ENCODE data around the gene SLC17A7. TPM values are rescaled to one million over a fixed set of nuclear protein-coding genes. Genes with fewer than 3 reads are reported as not detected.
"Not testable (repeated sequence)": the region's sequence is repeated elsewhere in the genome, so short reads cannot be mapped to it uniquely, and the experiment has no call there.

The SLC17A7 gene
- total RNA-seq, 2 donors from 2014 or later: 0.20 to 0.33 TPM

DNA sequence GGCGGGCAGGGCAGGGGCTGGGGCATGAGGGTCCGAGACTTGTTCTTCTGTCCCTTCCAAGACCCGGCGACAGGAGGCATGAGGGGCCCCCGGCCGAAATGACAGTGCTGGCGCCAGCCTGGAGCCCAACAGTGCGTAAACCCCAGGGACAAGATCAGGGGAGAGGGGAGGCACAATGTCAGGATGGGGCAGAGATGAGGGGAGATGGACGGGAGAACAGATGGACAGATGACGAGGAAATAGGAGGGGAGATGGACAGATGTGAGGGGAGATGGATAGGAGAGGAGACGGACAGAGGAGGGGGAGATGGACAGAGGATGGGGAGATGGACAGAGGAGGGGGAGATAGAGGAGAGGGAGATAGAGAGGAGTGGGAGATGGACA, 33.2 kb upstream of the SLC17A7 start:
- no peak for DNase-seq (ENCODE audit: low spot score in 2 of 2)
- ATAC-seq: no peak
- peak overlapping the region; percentile 77 to 91 for H3K27ac Mint-ChIP-seq
- no peaks in the 10 kb centered on the region for H3K9me3 Mint-ChIP-seq
- peaks cover 5 to 16% of the 10 kb centered on the region in 2 donors for H3K36me3 Mint-ChIP-seq

- H3K9me3 Mint-ChIP-seq: no peaks in the 10 kb centered on the region
Observed at GRCh38 chr19:49473868-49474541, 32.7 kb upstream of the SLC17A7 start, which contains the start of gene FLT3LG. TSS of gene FLT3LG (plus strand) at chr19:49474215. CDS start at chr19:49474640, 425 bp downstream.

GRCh38 chr19:49473501-49473867, 32.2 kb upstream of the SLC17A7 start:
- Mint-ChIP-seq H3K27ac (peak overlapping the region; percentile 88 to 91), H3K36me3 (peaks cover 5 to 16% of the 10 kb centered on the region in 2 donors)
- H3K9me3 Mint-ChIP-seq; ATAC-seq; DNase-seq (ENCODE audit: low spot score in 2 of 2): not testable (repeated sequence)

More at GRCh38 chr19:49473868-49474541, 32.7 kb upstream of the SLC17A7 start, which contains the start of gene FLT3LG:
- peaks cover 5 to 14% of the 10 kb centered on the region in 2 donors for H3K36me3 Mint-ChIP-seq
- ATAC-seq (peak; percentile 46 to 77), DNase-seq (ENCODE audit: low spot score in 2 of 2) (peak; percentile 88 to 95)
- H3K27ac Mint-ChIP-seq: peak within 1 kb of the TSS; percentile 88 to 91

GRCh38 chr19:49472936-49473335, 31.6 kb upstream of the SLC17A7 start:
- Mint-ChIP-seq H3K27ac (peak overlapping the region; percentile 91 to 92), H3K36me3 (peaks cover 5 to 16% of the 10 kb centered on the region in 2 donors), H3K9me3 (no peaks in the 10 kb centered on the region)
- DNase-seq (ENCODE audit: low spot score in 2 of 2): no peak
- ATAC-seq: no peak

DNA sequence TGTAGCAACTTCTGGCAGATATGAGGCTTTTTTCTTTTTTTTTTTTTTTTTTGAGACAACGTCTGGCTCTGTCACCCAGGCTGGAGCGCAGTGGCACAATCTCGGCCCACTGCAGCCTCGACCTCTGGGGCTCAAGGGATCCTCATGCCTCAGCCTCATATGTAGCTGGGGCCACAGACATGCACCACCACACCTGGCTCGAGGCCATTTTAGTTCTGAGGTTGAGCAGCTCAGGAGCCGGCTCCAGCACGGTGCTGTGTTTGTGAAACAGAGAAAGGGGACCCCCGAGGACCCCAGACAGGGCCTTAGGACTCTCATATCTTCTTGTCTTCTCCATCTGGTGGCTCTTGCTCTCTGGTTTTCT, 29.3 kb upstream of the SLC17A7 start:
- ATAC-seq (no peak), DNase-seq (ENCODE audit: low spot score in 2 of 2) (no peak)
- peaks cover under 1 to 6% of the 10 kb centered on the region in 2 donors for H3K36me3 Mint-ChIP-seq
- peak overlapping the region; percentile 81 to 90 for H3K27ac Mint-ChIP-seq
- no peaks in the 10 kb centered on the region for H3K9me3 Mint-ChIP-seq

DNA sequence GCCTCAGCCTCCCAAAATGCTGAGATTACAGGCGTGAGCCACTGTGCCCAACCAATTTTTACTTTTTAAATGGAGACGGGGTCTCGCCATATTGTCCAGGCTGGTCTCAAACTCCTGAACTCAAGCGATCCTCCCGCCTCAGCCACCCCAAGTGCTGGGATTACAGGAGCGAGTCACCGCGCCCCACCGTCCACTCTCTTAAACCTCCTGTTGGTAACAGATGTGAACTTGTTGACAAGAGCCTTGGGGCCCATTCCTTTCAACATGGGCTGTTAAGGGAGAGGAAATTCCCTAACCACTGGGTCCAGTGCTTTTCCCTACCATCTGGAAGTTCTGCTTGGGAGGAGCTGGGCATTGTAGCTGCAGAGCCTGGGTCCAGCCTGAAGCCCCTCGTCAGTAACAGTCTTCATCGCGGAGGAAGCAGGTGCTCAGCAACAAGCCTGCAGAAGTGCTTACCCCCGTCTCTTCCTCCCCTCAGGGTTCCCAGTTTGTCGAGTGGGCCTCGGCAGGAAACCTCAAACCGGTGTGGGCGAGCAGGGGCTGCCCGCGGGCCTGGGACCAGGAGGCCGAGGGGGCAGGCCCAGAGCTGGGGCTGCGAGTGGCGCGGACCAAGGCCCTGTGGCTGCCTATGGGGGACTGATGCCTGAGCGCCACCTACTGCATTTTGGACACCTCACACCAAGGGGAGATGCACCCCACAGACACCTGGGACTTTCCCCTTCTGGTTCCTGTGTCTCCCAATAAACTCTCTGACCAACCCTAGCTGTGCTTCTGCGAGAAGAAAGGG, 28.7 kb upstream of the SLC17A7 start:
- peak; percentile 73 to 91 for DNase-seq (ENCODE audit: low spot score in 2 of 2)
- peak; percentile 62 to 78 for ATAC-seq
- peak overlapping the region; percentile 81 to 90 for H3K27ac Mint-ChIP-seq
- peaks cover 0 to 6% of the 10 kb centered on the region in 2 donors for H3K36me3 Mint-ChIP-seq
- H3K9me3 Mint-ChIP-seq: no peaks in the 10 kb centered on the region

DNA sequence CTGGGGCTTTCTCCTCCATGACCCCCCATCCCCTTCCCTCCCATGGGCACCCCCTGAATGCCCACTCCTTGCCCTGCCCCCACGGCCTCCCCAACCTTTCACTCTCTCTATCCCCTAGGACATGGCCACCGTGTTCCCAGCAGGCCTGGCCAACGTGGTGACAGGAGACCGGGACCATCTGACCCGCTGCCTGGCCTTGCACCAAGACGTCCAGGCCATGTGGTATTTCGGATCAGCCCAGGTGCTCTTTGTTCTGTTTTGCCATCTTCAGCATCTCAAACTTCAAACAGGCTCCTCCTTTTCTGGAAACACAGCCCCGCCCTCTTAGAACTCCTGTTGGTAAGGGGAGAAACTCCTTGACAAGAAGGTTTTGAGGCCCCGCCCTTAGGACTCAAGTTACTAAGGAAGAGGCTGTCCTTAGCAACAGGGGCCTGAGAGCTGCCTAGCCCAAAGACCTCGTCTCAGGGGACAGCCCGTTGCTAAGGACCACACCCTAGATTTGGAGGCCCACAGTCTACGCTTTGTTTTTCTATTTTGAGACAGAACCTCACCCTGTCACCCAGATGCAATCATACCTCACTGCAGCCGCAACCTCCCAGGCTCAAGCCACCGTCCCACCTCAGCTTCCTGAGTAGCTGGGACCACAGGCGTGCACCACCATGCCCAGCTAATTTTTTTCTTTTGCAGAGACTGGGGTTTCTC, 27.6 kb upstream of the SLC17A7 start:
- Mint-ChIP-seq H3K9me3 (no peaks in the 10 kb centered on the region), H3K27ac (peak overlapping the region; percentile 81 to 97), H3K36me3 (peaks cover 0 to 6% of the 10 kb centered on the region in 2 donors)
- DNase-seq (ENCODE audit: low spot score in 2 of 2) (peak; percentile 73 to 83), ATAC-seq (peak; percentile 78)

DNA sequence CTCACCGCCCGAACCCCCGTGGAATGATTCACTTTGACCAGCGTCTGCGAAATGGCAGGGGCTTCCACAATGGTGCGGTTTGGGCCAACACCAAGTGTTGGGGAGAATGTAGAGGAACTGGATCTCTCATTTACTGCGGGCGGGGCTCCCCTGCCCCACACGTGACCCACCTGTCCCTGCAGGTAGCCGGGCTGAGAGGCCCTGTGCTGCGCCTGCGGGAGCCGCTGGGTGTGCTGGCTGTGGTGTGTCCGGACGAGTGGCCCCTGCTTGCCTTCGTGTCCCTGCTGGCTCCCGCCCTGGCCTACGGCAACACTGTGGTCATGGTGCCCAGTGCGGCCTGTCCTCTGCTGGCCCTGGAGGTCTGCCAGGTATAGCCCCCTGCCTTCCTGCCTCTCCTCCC, 26.9 kb upstream of the SLC17A7 start:
- no peak for DNase-seq (ENCODE audit: low spot score in 2 of 2)
- H3K27ac Mint-ChIP-seq: peak overlapping the region in 1 of 2 donors; percentile 81
- no peaks in the 10 kb centered on the region for H3K9me3 Mint-ChIP-seq
- ATAC-seq: no peak
- peaks cover 0 to 6% of the 10 kb centered on the region in 2 donors for H3K36me3 Mint-ChIP-seq

GRCh38 chr19:49465371-49465770, 24.0 kb upstream of the SLC17A7 start:
- DNase-seq (ENCODE audit: low spot score in 2 of 2) (no peak), ATAC-seq (no peak)
- Mint-ChIP-seq H3K27ac (peak overlapping the region; percentile 46 to 86), H3K9me3 (no peaks in the 10 kb centered on the region), H3K36me3 (peaks cover 0 to 6% of the 10 kb centered on the region in 2 donors)

DNA sequence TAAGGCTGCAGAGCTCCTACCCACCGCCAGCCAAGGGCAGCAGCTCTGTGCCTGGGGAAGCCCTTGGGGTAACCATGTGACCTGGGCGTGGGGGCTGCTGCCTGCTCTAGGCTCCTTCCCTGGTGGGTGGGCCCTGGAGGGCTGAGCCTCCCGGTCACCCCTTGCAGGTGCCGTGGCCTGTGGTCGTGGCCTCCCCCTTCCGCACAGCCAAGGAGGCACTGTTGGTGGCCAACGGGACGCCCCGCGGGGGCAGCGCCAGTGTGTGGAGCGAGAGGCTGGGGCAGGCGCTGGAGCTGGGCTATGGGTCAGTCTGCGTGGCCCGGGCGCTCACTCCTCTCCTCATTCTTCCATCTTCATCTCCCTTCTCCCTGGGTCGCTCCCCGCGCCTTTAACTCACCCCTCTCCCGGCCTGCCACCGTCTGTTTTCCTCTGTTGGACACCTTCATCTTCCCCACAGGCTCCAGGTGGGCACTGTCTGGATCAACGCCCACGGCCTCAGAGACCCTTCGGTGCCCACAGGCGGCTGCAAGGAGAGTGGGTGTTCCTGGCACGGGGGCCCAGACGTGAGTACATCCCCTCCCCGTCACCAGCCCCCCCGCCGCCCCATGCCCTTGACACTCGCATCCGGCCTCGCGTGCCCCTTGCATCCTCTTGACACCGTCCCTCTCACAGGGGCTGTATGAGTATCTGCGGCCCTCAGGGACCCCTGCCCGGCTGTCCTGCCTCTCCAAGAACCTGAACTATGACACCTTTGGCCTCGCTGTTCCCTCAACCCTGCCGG, 22.8 kb upstream of the SLC17A7 start:
- no peak for DNase-seq (ENCODE audit: low spot score in 2 of 2)
- ATAC-seq: no peak
- Mint-ChIP-seq H3K27ac (peak overlapping the region in 1 of 2 donors; percentile 46), H3K9me3 (no peaks in the 10 kb centered on the region), H3K36me3 (peaks cover 0 to 6% of the 10 kb centered on the region in 2 donors)

GRCh38 chr19:49462492-49462891, 21.2 kb upstream of the SLC17A7 start:
- Mint-ChIP-seq H3K27ac (no peak overlapping the region), H3K36me3 (no peaks in the 10 kb centered on the region), H3K9me3 (no peaks in the 10 kb centered on the region)
- ATAC-seq: no peak
- DNase-seq (ENCODE audit: low spot score in 2 of 2): no peak

- Mint-ChIP-seq H3K9me3 (no peaks in the 10 kb centered on the region), H3K27ac (no peak overlapping the region), H3K36me3 (no peaks in the 10 kb centered on the region)
- no peak for DNase-seq (ENCODE audit: low spot score in 2 of 2)
- no peak for ATAC-seq
Observed at GRCh38 chr19:49461656-49462055, 20.3 kb upstream of the SLC17A7 start.

- not testable (repeated sequence) for ATAC-seq; H3K27ac Mint-ChIP-seq; DNase-seq (ENCODE audit: low spot score in 2 of 2); H3K9me3 Mint-ChIP-seq; H3K36me3 Mint-ChIP-seq
Observed at GRCh38 chr19:49461130-49461529, 19.8 kb upstream of the SLC17A7 start.

DNA sequence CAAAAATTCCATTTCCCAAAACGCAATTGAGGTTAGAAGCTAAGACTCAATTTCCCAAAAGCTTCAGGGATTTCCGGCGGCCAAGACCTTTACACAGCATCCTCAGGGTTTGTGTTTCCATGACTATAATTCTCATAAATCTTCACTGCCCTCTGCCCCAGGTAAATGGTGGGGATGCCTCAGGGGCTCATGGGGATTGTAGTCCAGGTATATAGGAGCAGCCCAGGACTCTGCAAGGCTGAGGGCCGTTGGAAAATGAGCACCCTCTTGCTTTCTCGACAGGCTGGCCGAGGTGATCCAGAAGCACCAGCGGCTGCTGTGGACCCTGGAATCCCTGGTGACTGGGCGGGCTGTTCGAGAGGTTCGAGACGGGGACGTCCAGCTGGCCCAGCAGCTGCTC, 18.1 kb upstream of the SLC17A7 start:
- ATAC-seq (no peak), DNase-seq (ENCODE audit: low spot score in 2 of 2) (no peak)
- Mint-ChIP-seq H3K9me3 (no peaks in the 10 kb centered on the region), H3K27ac (no peak overlapping the region), H3K36me3 (peaks cover 0 to 6% of the 10 kb centered on the region in 2 donors)

- no peak overlapping the region for H3K27ac Mint-ChIP-seq
- no peaks in the 10 kb centered on the region for H3K9me3 Mint-ChIP-seq
- no peak for ATAC-seq
- H3K36me3 Mint-ChIP-seq: peaks cover 0 to 13% of the 10 kb centered on the region in 2 donors
- DNase-seq (ENCODE audit: low spot score in 2 of 2): no peak
Observed at GRCh38 chr19:49458567-49458903, 17.2 kb upstream of the SLC17A7 start.

GRCh38 chr19:49456326-49456725, 15.0 kb upstream of the SLC17A7 start:
- H3K36me3 Mint-ChIP-seq: peaks cover 5 to 18% of the 10 kb centered on the region in 2 donors
- no peaks in the 10 kb centered on the region for H3K9me3 Mint-ChIP-seq
- no peak for DNase-seq (ENCODE audit: low spot score in 2 of 2)
- H3K27ac Mint-ChIP-seq: no peak overlapping the region
- no peak for ATAC-seq
